Activated CD4-positive, alpha-beta T cell treated with anti-CD3 and anti-CD28 coated beads for 48 hours (primary cell): ENCODE data around the gene AMN.

ENCODE experiments used
- DNase-seq: peaks from one replicate; pipeline ENCODE4 v3.0.0-alpha.2; 2020

The AMN gene

DNA sequence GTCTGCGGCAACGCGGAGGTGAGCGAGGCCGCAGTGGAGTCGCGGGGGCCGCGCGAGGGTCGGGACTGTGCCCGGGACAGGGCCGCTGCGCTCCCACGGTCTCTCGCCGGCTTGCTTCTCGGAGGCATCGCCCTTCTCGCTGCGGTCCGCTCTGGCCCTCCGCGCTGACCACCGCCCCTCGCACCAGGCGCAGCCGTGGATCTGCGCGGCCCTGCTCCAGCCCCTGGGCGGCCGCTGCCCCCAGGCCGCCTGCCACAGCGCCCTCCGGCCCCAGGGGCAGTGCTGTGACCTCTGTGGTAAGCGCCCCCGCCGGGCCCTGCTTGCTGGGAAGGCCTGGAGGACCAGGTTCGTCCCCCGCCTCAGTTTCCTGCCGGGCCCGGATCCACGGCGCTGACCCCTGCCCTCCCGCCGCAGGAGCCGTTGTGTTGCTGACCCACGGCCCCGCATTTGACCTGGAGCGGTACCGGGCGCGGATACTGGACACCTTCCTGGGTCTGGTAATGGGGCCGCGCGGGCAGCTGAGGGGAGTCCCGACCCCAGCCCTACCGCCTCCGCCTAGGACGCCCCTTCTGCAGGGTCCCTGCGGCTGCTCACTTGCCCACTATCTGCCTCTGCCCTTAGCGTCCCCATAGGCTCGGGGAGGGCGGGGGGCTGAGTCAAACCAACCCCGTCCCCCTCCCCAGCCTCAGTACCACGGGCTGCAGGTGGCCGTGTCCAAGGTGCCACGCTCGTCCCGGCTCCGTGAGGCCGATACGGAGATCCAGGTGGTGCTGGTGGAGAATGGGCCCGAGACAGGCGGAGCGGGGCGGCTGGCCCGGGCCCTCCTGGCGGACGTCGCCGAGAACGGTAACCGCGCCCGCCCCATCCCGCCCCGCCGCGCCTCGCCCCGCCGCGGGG is 7.0 kb downstream of the AMN start:
- no peak for DNase-seq

DNA sequence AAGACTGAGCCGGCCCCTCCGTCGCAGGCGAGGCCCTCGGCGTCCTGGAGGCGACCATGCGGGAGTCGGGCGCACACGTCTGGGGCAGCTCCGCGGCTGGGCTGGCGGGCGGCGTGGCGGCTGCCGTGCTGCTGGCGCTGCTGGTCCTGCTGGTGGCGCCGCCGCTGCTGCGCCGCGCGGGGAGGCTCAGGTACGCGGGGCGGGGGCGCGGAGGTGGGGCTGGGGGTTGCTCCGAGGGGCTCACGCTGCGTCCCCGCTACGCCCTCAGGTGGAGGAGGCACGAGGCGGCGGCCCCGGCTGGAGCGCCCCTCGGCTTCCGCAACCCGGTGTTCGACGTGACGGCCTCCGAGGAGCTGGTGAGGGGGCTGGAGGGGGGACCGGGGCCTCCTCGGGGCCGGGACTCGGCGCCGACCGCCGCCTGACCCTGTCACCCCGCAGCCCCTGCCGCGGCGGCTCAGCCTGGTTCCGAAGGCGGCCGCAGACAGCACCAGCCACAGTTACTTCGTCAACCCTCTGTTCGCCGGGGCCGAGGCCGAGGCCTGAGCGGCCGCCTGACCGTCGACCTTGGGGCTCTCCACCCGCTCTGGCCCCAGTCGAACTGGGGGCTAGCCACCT is 7.8 kb downstream of the AMN start:
- no peak for DNase-seq

DNA sequence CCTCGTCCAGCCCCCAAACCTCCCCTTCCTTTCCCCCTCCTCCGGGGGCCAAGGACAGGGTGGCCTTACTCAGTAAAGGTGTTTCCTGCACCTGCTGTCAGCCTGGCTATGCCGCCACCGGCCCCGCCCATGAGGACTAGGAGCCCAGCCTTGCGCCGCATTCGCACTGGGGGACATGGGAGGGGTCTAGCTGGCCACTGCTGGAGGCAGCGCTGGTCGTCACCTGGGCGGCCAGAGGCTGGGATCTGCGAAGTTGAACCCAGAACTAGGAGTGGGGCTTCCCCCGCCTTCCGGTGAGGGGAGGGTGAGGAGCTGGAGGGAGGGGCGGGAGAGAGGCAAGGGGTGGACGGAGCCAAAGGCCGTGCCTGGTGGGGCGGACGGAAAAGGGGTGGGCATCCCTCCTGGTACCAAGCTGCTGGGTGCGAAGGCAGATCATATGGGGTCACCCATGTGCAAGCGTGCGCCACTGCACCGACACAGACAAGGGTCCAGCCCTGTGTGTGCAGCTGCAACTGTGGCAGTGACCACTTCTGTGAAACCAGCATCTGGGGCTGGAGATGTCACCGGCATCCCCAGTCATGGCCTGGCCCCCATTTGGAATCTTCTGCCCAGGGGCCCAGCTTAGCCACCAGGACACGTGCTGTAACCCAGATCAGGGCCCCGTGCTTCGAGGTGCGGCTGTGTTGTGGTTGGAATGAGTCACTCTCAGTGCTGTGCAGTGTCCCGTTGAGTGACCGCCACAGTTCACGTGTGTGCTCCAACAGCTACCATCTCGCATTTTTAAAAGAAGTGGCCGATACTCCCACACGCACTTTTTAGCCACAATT is 8.5 kb downstream of the AMN start:
- DNase-seq, result no peak

DNA sequence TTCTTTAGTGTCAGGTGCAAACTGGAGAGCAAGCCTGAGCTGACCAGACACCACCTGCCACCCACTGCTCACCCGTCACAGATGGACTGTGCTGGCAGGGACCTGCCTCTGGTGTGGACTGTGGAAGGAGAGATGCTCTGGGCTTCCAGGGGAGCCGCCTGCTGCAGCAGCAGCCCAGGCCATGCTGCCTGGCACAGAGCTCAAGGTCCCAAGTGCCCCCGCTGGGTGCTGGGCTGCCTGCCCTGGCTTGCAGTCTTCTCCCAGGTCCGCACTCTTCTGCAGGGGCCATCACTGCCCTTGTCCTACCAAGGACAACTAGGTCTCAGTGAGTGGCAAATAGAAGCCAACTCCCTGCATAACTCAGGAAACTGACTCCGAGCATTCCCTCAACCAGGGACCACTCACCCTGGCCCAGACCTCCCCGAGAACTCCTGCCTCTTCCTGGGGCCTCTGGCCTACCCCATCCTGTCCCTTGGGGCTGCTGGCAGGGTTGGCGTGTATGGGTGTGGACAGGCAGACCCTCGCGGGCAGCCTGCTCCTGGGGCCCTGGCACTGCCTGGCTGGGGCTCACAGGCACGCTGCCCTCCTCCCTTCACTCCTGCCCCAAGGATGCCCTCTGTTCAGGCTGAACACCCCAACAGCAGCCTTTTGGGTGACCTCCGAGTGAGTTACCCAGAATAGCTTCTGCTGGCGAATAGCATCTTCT is 9.3 kb downstream of the AMN start:
- DNase-seq, result no peak

DNA sequence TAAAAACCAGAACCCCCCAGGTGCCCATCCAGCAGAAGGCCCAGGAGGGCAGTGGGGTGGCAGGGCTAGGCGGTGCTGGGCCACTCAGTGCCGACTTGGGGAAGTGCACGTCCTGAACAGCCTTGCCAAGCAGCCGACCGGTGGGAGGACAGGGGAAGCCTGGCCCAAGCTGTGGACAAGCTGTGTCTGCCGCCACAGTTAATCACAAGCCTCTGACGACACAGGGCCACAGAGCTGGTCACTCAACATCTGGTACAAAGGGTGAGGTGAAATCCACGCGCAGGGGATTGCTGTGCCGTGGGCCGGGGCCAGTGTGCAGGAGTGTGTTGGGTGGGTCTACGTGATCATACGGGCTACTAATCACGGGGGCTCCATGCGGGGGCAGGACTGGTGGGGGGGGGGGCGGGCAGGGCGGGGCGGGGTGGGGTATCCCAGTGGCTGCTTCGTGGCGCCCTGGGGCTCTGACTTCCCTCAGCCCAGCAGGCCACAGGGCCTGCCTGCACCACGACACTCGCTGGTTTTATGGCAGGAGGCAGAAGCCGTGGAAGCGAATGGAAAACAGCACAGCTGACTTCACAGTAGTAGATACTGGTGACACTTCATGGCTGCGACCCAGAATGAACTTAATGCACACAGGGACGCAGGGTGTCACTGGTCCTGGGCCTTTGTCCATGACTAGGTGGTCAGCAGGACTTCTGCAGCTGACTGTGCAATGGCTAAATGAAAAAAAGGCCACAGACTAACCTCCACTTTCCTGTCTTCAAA is 10.2 kb downstream of the AMN start:
- no peak for DNase-seq

DNA sequence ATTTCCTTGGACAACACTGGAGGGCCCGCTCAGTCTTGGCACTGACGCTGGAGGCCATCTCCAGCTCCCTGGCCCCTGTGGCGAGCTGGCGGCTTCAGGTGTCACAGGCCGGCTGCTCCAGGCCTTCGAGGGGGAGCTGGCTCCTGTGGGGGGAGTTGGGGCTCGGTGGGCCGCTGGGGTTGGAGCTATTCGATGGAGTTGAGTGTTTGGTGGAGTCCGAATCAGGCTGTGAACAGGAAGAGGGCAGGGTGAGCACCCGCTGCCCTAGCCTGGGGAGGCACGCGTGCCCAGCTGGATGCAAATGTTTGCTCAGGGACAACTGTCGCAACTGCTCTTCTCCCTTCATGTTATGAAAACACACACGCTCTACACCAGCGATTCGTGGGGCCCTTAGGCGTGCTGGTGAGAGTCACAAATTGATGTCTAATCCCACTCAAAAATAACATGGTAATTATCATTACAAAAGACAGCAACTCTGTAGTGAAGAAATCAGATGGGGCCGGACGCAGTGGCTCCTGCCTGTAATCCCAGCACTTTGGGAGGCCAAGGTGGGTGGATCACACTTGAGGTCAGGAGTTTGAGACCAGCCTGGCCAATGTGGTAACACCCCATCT is 11.3 kb downstream of the AMN start:
- DNase-seq, result no peak

DNA sequence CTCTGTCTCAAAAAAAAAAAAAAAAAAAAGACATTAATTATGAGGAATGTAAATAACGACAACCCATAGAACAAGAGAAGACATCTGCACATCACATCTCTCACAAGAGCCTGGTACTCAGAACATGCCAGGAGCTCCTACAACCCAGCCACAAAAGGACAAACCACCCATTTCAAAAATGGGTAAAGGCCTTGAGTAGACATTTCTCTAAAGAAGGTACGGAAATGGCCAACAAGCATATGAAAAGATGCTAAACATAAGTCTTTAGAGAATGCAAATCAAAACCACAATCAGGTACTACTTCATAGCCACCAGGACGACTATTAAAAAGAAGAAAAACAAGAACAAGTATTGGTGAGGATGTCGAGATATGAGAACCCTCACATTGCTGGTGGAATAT is 13.3 kb downstream of the AMN start:
- no peak for DNase-seq

DNA sequence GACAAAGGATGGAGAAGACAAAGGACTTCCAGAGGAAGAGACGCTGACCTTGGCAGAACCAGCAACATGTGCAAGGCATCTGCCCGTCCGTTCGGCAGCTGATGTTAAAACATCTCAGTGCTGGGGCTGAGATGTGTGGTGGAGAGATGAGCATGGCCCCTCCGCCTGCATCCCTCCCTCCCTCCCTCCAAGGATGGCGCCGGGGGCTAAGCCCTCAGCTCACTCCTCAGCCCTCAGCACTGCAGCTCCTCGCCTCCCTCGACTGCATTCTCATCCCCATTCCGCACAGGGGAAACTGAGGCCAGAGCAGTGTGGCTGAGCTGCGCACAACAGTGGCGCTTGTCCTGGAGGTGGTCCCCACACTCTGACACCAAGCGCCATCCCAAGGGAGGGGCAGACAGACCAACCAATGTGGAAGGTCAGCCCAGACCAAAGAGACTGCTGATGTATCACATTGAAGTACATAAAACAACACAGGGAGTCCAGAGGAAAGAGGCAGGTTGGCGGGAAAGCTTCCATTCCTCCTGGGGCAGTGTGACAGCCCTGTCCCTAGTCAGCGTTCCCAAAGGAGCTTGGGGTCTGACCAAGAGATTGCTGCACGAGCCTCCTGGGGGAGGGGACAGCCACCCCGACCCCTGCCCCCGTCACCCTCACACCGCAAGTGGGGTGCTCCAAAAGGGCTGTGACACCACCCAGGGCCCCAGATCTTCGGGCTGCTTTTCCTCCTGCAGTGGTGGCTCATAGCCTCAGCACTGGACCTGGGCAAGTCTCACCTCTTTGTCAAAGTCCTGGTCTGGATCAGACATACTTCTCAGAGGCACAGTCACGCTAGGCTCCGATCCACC is 15.1 kb downstream of the AMN start:
- no peak for DNase-seq

DNA sequence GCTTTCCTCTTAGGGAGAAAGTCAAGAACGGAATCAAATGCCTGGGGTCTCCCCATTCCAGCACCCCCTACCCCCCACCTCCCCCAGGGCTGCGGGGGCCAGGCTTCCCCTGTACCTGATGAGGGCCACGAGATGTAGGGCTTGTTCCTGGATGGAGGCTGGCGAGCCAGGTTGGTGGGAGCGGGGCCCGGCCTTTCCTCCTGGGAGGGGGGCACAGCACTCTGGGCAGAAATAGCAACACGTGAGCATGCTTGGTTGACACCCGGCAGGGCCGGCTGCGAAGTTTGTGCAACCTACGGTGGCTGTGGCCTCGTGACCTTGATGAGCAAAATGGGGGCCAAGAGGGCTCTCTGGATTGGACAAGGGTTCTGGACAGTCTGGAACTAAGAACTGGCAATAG is 15.7 kb downstream of the AMN start:
- DNase-seq, result no peak

DNA sequence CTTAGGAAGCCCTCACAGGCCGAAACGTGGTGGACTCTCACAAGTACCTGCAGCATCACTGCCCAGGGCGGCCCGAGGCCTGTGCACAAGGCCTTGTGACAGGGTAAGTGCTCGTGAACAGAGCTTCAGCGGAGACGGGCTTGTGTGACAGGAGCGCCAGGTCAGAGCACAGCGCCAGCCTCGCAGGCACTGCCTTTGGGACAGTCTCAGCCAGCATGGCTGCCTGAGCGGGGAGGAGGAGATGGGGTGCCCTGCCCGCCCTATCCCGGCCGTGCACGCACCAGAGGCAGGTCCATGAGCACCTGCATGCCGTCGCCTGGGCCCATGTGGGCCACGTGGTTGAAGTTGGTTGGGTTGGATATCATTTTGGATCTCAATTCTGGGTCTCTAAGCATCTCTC is 16.9 kb downstream of the AMN start:
- no peak for DNase-seq

DNA sequence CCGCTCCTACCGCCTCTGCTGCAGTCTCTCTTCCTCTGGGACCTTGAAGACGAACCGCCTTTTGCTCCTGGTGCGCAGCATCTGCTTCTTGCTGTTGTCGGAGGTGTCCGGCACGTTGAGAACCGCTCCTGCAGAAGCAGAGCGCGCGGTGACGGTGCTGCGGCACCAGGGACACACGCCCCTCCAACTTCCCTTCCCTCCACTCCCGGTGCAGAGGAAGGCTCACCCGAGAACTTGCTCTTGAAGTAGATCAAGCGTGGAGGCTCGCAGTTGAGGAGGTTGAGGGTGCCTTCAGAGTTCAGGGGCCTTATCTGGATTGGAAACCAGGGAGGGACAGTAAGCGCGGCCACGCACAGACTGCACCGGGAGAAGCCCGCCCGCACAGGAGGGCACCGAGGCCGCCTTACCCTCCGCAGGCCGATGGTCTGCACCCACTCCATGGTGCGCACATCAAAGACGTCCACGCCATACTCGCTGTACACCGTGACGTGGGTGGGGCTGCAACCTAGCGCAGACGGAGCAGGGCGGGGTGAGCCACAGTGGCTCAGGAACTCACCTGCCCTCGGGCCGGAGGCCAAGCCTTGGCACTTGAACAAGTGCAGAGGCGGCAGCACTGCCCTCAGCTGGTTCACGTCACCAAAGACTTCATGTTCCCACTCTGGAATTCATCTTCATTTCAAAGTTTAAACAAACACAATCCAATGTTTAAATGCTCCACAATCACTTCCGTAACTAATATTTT is 17.5 kb downstream of the AMN start:
- no peak for DNase-seq

DNA sequence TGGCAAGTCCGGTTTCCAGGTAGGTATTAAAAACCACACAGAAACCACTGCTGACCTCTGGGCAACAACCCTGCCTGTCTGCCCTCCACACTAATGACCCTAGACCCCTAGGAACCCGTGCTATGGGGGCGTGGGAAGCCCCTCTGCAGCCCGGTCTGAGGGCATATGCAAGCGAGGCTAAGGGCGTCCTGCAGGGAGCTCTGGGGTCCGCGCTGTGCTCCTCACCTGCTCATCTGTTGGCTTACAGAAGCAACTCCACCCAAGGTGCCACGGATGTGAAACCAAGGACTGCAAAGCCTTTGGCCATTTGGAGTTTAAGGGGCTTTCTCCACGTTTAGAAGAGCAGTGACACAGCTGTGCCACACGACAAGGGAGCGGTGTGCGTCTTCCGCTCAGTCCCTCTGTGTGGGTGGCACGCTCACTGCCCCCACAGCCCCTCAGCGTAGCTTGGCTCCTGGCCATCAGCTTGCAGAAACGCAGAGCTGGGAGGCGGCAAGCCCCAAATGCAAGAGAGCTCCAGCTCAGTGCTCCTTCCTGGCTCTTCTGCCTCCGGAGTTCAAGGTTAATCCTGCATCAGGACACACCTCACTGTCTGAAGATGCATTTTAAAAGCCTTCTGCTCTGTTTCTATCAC is 18.4 kb downstream of the AMN start:
- no peak for DNase-seq

DNA sequence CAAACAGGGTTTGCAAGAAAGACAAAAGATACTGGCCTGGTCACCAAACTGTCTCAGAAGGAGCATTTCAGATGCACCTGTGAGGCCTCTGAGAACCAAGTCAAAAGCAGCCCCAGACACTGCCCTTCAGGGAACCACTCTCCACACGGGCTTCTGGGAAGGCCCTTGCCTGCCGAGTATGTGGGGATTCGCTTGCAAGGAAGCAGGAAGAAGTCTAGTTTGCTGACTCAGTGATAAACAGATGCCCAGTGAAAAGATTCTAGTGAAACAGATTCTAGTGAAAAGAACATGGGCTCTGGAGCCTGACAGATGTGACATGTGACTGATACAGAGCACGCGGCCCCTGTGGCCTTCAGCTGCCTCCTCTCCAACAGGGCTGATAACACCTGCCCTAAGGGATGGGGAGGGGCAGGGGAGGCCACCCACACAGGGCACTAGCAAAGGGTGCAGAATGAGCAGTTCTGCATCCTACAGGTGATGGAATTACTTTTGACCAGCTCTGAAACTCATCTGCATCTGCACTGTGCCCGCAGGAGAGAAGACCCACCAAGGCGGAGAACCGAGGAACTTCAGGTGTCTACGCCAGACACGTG is 19.1 kb downstream of the AMN start:
- no peak for DNase-seq

DNA sequence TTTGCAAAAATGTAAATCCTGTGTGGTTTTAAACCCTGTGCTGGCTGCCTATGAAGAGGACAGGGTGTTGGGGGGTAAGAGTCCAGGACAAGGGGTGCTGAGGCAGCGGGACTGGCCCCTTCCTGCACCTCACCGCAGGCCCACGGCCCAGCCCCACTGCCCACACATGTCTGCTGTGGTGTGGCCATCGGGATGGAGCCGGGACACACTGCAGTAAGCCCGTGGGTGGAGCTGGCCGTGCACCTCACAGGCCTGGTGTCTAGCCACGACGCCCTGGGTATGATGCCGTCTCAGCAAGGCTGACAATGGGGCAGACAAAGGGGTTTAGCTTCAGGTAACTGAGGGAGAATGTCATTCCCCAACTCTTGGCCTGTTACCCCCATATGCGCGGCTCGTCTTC is 19.6 kb downstream of the AMN start:
- no peak for DNase-seq

DNA sequence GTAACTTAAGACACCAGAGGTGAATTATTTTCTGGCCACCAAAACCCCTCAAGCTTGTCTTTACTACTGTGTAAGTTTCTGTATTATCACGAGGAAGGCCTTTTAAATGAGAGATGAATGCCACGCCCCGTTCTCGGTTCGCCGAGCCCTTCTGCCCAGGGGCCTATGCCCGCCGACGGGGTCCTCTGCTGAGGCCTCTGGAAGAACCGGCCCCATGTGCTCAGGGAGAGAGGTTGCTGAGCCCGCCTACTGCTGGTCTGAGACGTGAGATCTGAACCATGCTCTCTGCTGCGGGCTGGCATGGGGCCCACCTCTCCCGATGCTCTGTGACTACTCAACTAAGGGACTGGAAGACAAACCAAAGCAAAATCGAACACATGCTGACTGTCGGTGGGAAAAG is 21.0 kb downstream of the AMN start:
- DNase-seq, result no peak

DNA sequence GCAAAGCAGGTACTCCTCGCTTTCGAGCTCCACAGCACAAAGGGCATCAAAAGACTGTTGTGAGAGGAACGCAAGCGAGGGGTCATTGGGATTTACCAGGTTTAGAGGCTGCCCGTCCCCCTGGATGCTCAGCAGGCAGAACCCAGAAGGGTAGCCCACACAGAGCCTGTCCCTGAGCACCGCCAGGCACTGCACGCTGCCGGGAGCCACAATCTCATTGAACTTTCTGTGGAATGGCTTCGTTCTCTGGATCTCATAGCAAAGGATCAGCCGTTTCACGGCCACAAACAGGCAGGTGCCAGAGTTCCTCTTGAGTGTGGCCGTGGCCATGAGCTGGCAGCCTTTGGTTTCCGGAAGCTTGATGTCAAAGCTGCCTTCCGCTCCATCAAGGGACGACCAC is 21.5 kb downstream of the AMN start:
- no peak for DNase-seq

DNA sequence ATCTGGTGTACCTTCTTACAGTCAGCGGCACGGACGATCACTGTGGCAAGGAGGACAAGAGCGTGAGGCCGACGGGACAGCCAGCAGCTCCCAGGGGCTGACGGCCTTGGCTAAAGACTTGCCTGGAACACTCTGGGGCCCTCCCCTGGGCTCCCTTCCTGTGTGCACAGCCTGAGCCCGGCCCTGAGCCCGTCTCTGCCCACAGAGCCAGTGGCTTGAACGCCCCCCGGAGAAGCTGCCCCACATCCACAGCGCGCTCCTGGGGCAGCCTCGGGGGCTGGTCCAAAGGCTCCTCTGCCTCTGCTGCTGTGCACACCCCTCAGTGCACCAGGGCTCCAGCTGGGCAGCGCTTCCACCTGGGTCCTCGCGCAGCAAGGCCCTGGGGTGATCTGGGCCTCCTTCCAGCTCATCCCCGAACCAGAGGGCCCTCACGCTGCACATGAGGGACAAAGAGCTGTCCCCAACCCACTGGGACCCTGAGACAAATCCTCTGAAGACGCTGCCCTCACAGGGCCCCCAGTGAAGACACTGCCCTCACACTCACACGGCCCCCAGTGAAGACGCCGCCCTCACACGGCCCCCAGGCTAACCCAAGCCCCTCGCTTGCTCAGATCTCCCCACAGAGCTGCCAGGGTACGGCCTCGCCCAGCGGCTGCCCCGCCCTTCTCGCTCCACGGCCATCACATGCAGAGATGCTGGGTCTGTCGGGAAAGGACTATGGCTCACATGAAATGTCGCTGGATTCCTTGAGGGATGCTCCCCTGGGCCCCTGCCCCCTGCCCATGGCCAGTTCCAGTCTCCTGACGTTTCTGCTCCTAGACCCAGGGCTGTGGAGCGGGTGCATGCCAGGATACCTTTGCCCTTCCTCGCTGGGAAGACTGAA is 22.2 kb downstream of the AMN start:
- DNase-seq, result no peak
